OCI-LY7 (cell line): ENCODE results near the gene SMPDL3A.

Experiments
- CTCF ChIP-seq: fragments of 200-600 bp; sonication (generic); conservative IDR thresholded peaks from 2 replicates; pipeline ENCODE4 v1.5.1; 2014; ENCODE audit warnings: mild to moderate bottlenecking, antibody characterized with exemption, low read length, moderate library complexity, mixed read lengths
- EZH2phosphoT487 ChIP-seq: fragments of 200-600 bp; sonication (generic); IDR thresholded peaks from 2 replicates; pipeline ENCODE4 v1.6.1; 2018; ENCODE audit warnings: low read depth, borderline replicate concordance, mild to moderate bottlenecking, mixed run types, antibody characterized with exemption, low read length, moderate library complexity, mixed read lengths

GRCh38 chr6:122758927-122759334 lies 30.1 kb upstream of the SMPDL3A start:
- TF ChIP-seq CTCF (no peak), EZH2phosphoT487 (no peak)
